Keratinocyte (primary cell): ENCODE results near the gene CHD2.

Experiments used
- CTCF ChIP-seq, 3 experiments: IDR thresholded peaks in 1 of 3; conservative IDR thresholded peaks in 1 of 3; optimal IDR thresholded peaks in 1 of 3; 2 replicates in 2 of 3; 3 replicates in 1 of 3; pipeline versions ENCODE3 to v1.5.1; 2011; ENCODE audit warnings: low read length in 3 of 3, mild to moderate bottlenecking in 3 of 3, moderate library complexity in 2 of 3, control low read depth in 1 of 3, inconsistent platforms in 1 of 3; ENCODE audit not compliant: insufficient read depth in 2 of 3; ENCODE audit errors: extremely low read depth in 1 of 3
- EZH2 ChIP-seq: IDR thresholded peaks from one replicate; pipeline ENCODE4 v1.6.1; 2012; ENCODE audit warnings: inconsistent platforms, mild to moderate bottlenecking, low read length, moderate library complexity

GRCh38 chr15:93007994-93008393 is 107.9 kb downstream of the CHD2 start:
- TF ChIP-seq CTCF (optimal IDR thresholded peaks at IDR 0.05 in 1 of 3, IDR thresholded peaks at IDR 0.05 in 1 of 3, conservative IDR thresholded peaks at IDR 0.05 in 1 of 3; ENCODE audit: extremely low read depth in 1 of 3, insufficient read depth in 2 of 3, low read length in 3 of 3) (no peak), EZH2 (no peak)
